Measurements from ENCODE around the gene SEL1L.
A peak's percentile ranks its signal among the peaks of the same experiment; 100 is the strongest.
"Not testable (repeated sequence)": the region's sequence is repeated elsewhere in the genome, so short reads cannot be mapped to it uniquely, and the experiment has no call there.

The SEL1L gene

DNA sequence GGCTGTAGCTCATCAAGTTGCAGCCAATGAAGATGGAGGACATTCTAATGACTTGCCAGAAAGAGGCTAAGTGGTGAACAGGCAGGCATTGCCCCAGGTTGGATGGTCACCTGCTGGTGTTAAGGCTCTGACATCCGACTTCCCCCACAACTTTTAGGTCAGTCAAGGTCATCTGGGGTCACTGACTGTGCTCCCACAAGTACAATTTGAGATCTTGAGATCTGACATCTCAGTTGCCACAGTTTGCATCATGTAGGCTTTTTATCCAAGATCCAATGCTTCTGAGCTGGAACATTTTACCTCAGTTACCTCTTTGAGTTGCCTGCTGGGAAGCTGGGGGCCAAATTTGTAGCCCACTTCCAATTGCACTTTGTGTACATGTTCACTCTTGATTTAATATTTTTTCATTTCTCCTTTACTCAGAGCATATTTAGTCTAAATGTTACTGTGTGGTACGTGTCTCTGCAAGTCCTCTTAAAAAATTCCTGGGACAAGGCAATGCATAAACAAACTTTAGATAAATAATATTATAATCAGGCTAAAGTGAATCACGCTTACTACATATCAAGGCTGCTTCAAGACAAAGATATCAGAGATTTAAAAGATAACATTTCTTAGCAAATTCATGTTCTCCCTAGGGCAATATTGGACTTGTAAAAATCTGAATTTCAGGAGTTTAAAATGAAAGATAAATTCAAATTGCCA, 61.4 kb downstream of the SEL1L start:
- no peaks in the 10 kb centered on the region; the same call in 1 of the 2 replicates for H3K4me1 ChIP-seq
- peaks cover 4% of the 10 kb centered on the region; the same call in 1 of the 2 replicates for H3K36me3 ChIP-seq
- H3K9me3 ChIP-seq, result no peaks in the 10 kb centered on the region
- no peaks in the 10 kb centered on the region for H3K27me3 ChIP-seq
- H3K4me3 ChIP-seq (ENCODE audit: low read depth, low read length), result no peak overlapping the region
- no peak for DNase-seq
- TF ChIP-seq, protein P1, sequence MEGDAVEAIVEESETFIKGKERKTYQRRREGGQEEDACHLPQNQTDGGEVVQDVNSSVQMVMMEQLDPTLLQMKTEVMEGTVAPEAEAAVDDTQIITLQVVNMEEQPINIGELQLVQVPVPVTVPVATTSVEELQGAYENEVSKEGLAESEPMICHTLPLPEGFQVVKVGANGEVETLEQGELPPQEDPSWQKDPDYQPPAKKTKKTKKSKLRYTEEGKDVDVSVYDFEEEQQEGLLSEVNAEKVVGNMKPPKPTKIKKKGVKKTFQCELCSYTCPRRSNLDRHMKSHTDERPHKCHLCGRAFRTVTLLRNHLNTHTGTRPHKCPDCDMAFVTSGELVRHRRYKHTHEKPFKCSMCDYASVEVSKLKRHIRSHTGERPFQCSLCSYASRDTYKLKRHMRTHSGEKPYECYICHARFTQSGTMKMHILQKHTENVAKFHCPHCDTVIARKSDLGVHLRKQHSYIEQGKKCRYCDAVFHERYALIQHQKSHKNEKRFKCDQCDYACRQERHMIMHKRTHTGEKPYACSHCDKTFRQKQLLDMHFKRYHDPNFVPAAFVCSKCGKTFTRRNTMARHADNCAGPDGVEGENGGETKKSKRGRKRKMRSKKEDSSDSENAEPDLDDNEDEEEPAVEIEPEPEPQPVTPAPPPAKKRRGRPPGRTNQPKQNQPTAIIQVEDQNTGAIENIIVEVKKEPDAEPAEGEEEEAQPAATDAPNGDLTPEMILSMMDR (IDR thresholded peaks at IDR 0.05; ENCODE audit: low read depth, low read length), result no peak

DNA sequence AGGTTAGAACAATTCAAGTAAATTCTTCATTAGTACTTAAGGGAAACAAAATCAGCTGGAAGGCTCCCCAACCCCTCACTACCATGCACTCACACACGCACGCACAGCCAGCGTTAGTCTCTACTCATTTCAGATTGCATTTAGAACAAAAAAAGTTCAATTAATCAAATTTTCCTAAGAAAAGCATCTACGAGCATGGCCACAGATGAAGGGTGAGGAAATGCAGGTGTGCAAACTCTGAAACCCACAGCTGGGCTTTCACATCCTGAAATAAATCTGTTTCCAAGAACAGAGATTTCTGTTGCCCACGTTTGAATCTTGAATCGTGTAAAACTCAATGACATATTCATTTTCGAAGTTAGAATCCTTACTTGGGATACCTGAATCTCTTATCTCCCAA, 62.6 kb downstream of the SEL1L start:
- Histone ChIP-seq H3K9me3 (no peaks in the 10 kb centered on the region), H3K4me3 (ENCODE audit: low read depth, low read length) (no peak overlapping the region), H3K4me1 (no peaks in the 10 kb centered on the region; the same call in 1 of the 2 replicates), H3K27me3 (no peaks in the 10 kb centered on the region), H3K36me3 (peaks cover 2% of the 10 kb centered on the region; the same call in 1 of the 2 replicates)
- TF ChIP-seq, protein P1 (IDR thresholded peaks at IDR 0.05; ENCODE audit: low read depth, low read length), result no peak
- DNase-seq, result no peak

DNA sequence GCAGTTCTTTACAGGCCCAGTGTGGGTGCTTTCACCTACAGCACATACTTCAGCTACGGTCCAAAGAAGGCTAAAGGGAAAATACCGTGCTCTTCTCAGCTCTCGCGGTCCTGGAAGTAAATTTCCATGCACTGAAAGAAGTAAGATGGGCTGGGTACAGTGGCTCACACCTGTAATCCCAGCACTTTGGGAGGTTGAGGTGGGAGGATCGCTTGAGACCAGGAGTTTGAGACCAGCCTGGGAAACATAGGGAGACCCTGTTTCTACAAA, 63.2 kb downstream of the SEL1L start:
- H3K4me3 ChIP-seq (ENCODE audit: low read depth, low read length); H3K4me1 ChIP-seq; H3K36me3 ChIP-seq: not testable (repeated sequence)

DNA sequence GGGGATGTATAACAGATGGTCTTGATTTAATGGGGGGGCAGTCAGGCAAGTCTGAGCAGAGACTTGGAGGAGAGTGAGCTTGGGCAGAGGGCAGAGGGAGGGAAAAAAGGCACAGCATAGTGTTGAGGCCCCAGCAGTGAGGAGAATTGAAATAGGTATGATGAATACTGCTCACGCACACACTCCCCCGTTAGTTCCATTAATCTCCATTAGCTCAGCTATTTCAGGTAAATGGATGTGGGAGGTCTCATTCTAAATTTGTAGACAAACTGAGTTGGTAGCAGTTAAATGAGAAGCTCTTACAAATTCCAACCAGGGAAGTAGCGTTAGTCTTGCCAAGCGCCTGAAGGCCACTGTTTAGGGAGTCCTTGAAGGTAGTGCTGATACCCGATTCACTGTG, 66.8 kb downstream of the SEL1L start:
- no peak for DNase-seq
- TF ChIP-seq, protein P1 (IDR thresholded peaks at IDR 0.05; ENCODE audit: low read depth, low read length), result no peak
- Histone ChIP-seq H3K36me3 (no peaks in the 10 kb centered on the region), H3K4me1 (no peaks in the 10 kb centered on the region), H3K9me3 (no peaks in the 10 kb centered on the region), H3K27me3 (no peaks in the 10 kb centered on the region), H3K4me3 (ENCODE audit: low read depth, low read length) (no peak overlapping the region)

More for the DNA sequence above, 63.2 kb downstream of the SEL1L start:
- not testable (repeated sequence) for H3K9me3 ChIP-seq, H3K27me3 ChIP-seq, DNase-seq

DNA sequence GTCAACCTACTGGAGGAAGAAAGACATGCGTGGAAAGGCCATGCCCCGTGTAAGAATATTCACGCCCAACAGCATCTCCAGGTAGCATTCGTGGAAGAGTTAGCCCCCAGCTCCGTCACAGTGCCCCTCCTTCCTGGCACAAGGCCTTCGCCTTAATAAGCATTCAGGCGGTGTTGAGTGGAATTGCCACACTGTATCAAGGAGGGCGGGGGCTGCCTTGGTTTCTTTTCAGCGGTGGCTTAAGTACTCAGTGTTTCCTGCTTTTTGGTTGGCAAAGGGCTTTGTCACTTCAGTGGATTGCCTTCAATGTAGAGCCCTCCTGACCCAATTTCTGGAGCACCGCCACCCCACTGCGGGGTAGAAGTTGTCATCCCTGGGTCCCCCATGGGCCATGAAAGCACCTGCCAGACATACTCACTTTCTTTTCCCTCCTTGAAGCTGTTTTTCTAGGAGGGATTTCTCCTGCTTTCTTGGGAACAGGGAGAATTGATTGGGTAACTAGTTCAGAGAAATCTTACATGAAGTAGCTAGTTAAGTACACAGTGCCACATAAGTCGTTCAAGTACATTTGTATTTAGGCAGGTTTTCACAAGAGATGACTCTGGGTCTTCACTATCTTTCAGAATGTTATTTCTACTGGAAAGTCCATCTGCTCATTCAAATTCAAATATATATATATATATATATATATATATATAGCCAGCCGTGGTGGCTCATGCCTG, 68.0 kb downstream of the SEL1L start:
- Histone ChIP-seq H3K36me3 (no peaks in the 10 kb centered on the region), H3K4me3 (ENCODE audit: low read depth, low read length) (no peak overlapping the region), H3K9me3 (no peaks in the 10 kb centered on the region), H3K4me1 (no peaks in the 10 kb centered on the region), H3K27me3 (no peaks in the 10 kb centered on the region)
- TF ChIP-seq, protein P1 (IDR thresholded peaks at IDR 0.05; ENCODE audit: low read depth, low read length), result no peak
- no peak for DNase-seq

DNA sequence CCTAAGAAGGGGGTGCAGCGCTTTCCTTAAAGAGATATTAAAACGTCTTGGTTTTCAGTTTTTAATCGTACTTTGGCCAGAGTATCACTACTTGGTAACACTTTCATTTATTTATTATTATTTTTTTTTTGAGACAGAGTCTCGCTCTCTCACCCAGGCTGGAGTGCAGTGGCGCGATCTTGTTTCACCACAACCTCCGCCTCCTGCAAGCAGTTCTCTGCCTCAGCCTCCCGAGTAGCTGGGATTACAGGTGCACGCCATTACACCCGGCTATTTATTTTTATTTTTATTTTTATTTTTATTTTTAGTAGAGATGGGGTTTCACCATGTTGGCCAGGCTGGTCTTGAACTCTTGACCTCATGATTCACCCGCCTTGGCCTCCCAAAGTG, 68.7 kb downstream of the SEL1L start:
- not testable (repeated sequence) for H3K36me3 ChIP-seq, H3K9me3 ChIP-seq, H3K4me1 ChIP-seq, H3K27me3 ChIP-seq, DNase-seq
- H3K4me3 ChIP-seq (ENCODE audit: low read depth, low read length), result peak overlapping the region; percentile 54

DNA sequence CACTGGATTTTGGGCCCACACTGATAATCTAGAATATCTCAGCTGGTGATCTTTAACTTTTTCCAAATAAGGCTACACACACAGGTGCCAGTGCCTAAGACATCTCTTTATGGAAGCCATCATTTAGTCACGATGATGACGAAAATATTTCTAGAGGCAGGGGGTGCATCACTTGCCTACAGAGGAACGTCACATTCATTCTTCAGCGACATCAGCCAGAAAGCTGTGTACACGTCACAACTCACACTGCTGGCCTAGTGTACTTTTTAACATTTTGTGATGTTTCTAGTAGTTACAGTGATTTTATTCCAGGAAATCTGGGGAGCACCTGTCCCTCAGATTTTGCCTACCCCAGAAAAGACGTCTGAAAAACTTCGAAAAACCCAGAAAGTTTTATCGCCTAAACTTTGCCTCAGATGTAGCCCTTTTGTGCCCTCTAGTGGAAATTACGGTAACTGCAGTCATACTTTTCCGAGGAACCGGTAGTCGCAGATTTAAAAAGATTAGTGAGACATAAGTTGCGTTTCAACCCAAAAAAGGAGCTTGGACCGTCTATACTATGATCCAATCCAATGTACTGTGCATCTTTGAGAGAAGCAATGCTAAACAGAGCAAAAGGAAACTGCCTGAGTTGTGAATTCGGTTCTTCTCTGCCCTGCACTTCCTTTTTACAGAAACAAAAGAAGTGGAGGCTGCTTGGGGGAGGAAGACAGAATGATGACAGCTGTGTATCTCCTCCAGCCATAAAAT, 69.2 kb downstream of the SEL1L start:
- DNase-seq, result peak; percentile 49
- no peaks in the 10 kb centered on the region for H3K4me1 ChIP-seq
- no peaks in the 10 kb centered on the region for H3K9me3 ChIP-seq
- H3K36me3 ChIP-seq, result no peaks in the 10 kb centered on the region
- TF ChIP-seq, protein P1 (IDR thresholded peaks at IDR 0.05; ENCODE audit: low read depth, low read length), result peak; percentile 92
- no peaks in the 10 kb centered on the region for H3K27me3 ChIP-seq
- peak overlapping the region; percentile 54 for H3K4me3 ChIP-seq (ENCODE audit: low read depth, low read length)

DNA sequence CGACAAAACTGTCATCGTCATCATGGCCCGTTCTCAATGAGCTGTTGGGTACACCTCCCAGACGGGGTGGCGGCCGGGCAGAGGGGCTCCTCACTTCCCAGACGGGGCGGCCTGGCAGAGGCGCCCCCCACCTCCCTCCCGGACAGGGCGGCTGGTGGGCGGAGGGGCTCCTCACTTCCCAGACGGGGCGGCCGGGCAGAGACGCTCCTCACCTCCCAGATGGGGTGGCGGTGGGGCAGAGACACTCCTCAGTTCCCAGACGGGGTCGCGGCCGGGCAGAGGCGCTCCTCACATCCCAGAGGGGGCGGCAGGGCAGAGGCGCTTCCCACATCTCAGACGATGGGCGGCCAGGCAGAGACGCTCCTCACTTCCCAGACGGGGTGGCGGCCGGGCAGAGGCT, 71.3 kb downstream of the SEL1L start:
- H3K27me3 ChIP-seq; H3K4me1 ChIP-seq; DNase-seq; H3K4me3 ChIP-seq (ENCODE audit: low read depth, low read length); H3K36me3 ChIP-seq; H3K9me3 ChIP-seq: not testable (repeated sequence)

Data from BE2C (cell line).